Measurements from ENCODE around the gene MRPS34.

MRPS34 gene

GRCh38 chr16:1794221-1794871, 21.4 kb upstream of the MRPS34 start:
- DNase-seq, result no peak

- DNase-seq, result no peak
These were observed 20.8 kb upstream of the MRPS34 start, which contains the start of gene IGFALS for GRCh38 chr16:1793578-1794220. Gene IGFALS, minus strand, starts transcription at chr16:1793705. Its CDS starts 53 bp downstream, at chr16:1793652.

GRCh38 chr16:1792836-1793577, 20.1 kb upstream of the MRPS34 start:
- no peak for DNase-seq

GRCh38 chr16:1791943-1792812, 19.2 kb upstream of the MRPS34 start:
- DNase-seq, result no peak

GRCh38 chr16:1791256-1791942, 18.5 kb upstream of the MRPS34 start:
- DNase-seq, result no peak

- no peak for DNase-seq
These were observed 17.8 kb upstream of the MRPS34 start for GRCh38 chr16:1790611-1791255.

GRCh38 chr16:1790261-1790610, 17.3 kb upstream of the MRPS34 start:
- no peak for DNase-seq

- no peak for DNase-seq
These were observed 16.7 kb upstream of the MRPS34 start for GRCh38 chr16:1789643-1790045.

- DNase-seq, result no peak
These were observed 15.8 kb upstream of the MRPS34 start for GRCh38 chr16:1788708-1789100.

GRCh38 chr16:1788095-1788707, 15.3 kb upstream of the MRPS34 start:
- no peak for DNase-seq

GRCh38 chr16:1787322-1788094, 14.6 kb upstream of the MRPS34 start:
- DNase-seq, result no peak

GRCh38 chr16:1787056-1787321, 14.1 kb upstream of the MRPS34 start:
- no peak for DNase-seq

GRCh38 chr16:1786242-1787055, 13.5 kb upstream of the MRPS34 start:
- no peak for DNase-seq

GRCh38 chr16:1785846-1786170, 12.9 kb upstream of the MRPS34 start:
- no peak for DNase-seq

- DNase-seq, result no peak
These were observed 12.3 kb upstream of the MRPS34 start for GRCh38 chr16:1784977-1785845.

GRCh38 chr16:1782408-1783264, 9.7 kb upstream of the MRPS34 start, which contains the start of the genes NUBP2 and SPSB3:
Gene NUBP2, plus strand, starts transcription at chr16:1782960. Its CDS starts 61 bp downstream, at chr16:1783021.
Gene SPSB3, minus strand, starts transcription at chr16:1782571. Its CDS starts 1,088 bp downstream, at chr16:1781483.
- DNase-seq, result peak; percentile 95

GRCh38 chr16:1781758-1782407, 8.9 kb upstream of the MRPS34 start:
- no peak for DNase-seq
